Activated T-cell treated with anti-CD3 and anti-CD28 coated beads, Interleukin-2, amount 50 U/mL, for 48 hours (primary cell): Measurements from ENCODE around the gene SPOUT1.
"Not testable (repeated sequence)": the region's sequence is repeated elsewhere in the genome, so short reads cannot be mapped to it uniquely, and the experiment has no call there.

ENCODE experiments used
- DNase-seq, 2 experiments: peaks; one replicate each; pipeline ENCODE4 v3.0.0-alpha.2; 2020

Gene SPOUT1, protein sequence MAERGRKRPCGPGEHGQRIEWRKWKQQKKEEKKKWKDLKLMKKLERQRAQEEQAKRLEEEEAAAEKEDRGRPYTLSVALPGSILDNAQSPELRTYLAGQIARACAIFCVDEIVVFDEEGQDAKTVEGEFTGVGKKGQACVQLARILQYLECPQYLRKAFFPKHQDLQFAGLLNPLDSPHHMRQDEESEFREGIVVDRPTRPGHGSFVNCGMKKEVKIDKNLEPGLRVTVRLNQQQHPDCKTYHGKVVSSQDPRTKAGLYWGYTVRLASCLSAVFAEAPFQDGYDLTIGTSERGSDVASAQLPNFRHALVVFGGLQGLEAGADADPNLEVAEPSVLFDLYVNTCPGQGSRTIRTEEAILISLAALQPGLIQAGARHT

DNA sequence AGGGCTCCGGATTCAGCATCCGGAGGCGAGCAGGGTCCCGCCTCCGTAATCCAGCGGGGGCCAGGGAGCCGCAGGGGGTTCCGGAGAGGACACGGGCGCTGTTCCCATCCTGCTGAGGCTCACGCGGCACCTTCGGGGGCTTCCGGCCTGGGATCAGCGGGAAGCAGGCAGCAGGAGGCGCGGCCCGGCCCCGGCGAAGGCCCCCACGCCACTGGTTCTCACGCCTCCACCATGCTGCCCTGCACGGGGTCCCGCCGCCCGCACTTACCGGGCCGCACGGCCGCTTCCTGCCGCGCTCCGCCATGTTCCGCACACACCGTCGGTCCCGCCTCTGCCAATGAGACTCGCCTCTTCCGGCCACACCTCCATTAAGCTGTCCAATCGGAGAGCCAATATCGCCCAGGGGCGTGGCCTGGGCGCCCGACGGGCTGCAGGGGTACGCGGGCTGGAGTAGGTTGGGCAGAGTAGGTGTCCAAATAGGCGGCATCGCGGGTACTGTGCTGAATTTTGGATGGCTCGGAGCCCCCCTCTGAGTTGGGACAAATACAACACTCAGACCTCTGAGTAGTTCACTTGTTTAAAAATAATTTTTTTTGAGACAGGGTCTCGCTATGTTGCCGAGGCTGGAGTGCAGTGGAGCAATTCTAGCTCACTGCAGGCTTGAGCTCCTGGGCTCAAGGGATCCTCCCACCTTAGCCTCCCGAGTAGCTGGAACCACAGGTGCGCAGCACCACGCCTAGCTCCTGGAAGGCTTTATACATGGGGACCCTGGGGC lies at the start of gene SPOUT1:
Gene SPOUT1 (minus strand): TSS at position 318 of the 775 bp plus-strand sequence. CDS start 14 bp downstream, at position 304.
- peak; percentile 98 for DNase-seq

DNA sequence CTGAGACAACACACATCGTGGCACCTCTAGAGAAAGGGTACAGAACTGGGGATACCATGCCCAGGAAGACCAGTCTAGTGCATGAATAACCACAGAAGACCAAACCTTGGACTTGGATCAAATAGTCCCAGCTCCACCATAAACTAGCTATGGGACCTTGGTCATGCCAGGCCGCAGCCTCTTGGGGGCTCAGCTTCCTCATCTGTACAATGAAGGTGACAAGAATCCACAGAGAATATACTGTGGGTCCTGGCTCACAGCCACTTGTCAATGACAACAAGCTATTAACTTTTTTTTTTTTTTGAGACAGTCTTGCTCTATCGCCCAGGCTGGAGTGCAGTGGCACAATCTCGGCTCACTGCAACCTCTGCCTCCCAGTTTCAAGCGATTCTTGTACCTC lies 48.3 kb upstream of the SPOUT1 start:
- no peak for DNase-seq

DNA sequence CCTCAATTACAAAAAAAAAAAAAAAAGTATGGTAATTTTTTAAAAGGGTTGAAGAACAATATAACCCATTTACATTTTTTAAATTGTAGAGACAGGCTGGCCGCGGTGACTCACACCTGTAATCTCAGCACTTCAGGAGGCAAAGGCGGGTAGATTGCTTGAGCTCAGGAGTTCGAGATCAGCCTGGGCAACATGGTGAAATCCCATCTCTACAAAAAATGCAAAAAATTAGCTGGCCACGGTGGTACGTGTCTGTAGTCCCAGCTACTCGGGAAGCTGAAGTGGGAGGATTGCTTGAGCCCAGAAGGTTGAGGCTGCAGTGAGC lies 41.3 kb upstream of the SPOUT1 start:
- DNase-seq = not testable (repeated sequence)

DNA sequence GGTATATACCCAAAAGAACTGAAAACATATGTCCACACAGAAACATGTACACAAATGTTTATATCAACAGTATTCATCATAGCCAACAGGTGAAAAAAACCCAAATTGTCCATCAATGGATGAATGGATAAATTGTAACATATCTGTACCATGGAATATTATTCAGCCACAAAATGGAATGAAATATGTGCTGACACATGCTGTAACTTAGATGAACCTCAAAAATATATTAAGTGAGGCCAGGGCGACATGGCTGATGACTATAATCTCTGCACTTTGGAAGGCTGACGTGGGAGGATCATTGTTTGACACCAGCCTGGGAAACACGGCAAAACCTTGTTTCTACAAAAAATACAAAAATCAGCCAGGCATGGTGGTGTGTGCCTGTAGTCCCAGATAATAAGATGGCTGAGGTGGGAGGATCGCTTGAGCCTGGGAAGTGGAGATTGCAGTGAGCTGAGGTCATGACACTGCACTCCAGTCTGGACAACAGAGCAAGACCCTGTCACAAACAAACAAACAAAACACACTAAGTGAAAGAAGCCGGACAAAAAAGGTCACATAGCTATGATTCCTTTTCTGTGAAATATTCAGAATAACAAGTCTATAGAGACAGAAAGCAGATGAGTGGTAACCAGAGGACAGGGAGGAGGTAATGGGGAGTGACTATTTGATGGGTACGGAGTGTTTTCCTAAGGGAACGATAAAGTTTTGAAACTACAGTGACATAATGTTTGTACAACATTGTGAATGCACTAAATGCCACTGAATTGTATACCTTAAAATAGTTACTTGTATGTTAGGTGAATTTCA lies 40.7 kb upstream of the SPOUT1 start:
- DNase-seq = no peak

DNA sequence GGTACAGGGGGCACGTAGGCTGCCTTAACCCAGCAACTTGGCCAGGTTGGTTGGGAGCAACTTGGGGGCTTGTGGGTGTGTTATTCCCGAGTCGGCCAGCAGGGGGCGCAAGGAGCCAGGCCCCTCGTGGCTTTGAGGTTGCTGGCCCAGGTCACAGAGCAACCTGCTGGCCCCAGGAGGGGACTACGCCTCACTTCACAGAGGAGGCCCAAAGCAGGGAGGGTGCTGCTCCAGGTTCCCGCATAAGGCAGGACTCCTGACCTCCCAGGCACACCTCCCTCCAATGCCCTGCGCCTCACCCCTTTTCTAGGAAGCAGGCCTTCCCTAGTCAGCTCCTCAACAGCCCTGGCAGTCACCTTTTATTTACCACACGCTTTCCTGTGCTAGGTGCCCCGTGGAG lies 34.1 kb upstream of the SPOUT1 start:
- DNase-seq = peak; percentile 89 to 92

DNA sequence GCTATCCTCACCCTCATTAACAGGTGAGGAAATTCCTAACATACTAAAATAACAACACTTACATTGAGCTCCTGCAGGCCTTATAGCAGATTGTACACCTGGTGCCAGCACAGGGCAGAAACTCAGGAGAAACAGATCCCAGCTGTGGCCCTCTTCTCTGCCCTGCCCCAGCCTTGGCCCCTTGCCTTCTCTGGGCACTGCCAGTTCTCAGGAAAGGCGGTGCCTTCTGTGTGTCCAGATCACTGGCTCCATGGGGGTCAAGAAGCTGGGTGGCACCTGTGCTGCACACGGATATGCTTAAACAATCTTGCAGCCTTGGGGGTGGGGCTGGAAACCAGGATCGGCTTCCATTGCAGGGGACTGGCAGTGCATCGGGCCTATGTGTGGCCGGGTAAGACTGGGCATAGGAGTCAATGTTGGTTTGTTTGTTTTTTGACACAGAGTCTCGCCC lies 32.8 kb upstream of the SPOUT1 start:
- DNase-seq = no peak

DNA sequence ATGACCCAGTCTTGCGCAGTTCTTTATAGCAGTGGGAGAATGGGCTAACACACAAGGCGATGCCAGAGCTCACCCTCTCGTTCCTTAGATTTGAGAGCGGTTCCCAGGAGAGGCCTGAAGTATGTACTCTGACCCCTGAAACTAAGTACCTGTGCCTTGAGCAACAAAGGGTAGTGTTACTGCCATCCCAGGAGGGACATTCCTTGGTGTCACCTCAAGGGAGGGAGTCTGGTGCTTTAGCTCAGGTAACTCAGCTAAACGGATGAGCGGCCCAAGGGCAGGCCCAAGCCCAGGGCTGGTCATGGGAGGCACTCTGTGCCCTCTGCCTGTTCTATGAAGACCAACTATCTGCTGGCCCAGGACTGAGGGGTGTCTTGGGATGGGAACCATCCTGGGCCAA lies 31.9 kb upstream of the SPOUT1 start:
- DNase-seq = no peak

DNA sequence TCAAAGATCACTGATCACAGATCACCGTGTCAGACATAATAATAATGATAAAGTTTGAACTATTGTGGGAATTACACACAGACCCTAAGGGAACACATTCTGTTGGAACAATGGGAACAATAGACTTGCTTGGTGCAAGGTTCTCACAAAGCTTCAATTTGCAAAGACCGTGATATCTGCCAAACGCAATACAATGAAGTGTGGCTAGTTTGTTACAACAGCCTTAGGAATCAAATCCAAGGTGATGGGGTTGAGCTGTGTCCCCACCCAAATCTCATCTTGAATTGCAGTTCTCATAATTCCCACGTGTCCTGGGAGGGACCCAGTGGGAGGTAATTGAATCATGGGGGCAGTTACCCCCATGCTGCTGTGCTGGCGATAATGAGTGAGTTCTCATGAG lies 31.3 kb upstream of the SPOUT1 start:
- DNase-seq = no peak

DNA sequence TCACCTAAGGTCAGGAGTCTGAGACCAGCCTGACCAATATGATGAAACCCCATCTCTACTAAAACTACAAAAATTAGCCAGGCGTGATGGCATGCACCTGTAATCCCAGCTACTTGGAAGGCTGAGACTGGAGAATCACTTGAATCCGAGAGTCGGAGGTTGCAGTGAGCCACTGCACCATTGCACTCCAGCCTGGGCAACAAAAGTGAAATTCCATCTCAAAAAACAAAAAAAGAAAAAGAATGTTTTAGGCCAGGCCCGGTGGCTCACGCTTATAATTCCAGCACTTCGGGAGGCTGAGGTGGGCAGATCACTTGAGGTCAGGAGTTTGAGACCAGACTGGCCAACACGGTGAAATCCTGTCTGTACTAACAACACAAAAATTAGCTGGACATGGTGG lies 28.9 kb upstream of the SPOUT1 start:
- DNase-seq = not testable (repeated sequence)

DNA sequence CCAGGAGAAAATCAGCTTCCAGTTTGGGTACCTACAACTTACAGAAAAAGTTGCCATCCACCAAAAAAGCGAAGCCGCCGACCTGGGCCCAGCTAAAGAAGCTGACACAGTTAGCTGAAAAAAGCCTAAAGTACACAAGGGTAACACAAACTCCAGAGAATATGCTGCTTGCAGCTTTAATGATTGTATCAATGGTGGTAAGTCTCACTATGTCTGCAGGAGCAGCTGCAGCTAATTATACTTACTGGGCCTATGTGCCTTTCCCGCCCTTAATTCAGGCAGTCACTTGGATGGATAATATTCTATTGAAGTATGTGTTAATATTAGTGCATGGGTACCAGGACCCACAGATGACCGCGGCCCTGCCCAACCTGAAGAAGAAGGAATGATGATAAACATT lies 24.9 kb upstream of the SPOUT1 start:
- DNase-seq = not testable (repeated sequence)

DNA sequence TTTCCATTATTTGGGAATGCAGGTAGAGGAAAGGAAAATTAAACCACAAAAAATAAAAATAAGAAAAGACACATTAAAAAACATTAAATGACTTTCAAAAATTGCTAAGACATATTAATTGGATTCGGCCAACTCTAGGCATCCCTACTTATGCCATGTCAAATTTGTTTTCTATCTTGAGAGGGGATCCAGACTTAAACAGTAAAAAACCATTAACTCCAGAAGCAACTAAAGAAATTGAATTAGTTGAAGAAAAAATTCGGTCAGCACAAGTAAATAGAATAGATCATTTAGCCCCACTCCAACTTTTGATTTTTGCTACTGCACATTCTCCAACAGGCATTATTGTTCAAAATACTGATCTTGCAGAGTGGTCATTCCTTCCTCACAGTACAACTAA lies 23.1 kb upstream of the SPOUT1 start:
- DNase-seq = not testable (repeated sequence)

DNA sequence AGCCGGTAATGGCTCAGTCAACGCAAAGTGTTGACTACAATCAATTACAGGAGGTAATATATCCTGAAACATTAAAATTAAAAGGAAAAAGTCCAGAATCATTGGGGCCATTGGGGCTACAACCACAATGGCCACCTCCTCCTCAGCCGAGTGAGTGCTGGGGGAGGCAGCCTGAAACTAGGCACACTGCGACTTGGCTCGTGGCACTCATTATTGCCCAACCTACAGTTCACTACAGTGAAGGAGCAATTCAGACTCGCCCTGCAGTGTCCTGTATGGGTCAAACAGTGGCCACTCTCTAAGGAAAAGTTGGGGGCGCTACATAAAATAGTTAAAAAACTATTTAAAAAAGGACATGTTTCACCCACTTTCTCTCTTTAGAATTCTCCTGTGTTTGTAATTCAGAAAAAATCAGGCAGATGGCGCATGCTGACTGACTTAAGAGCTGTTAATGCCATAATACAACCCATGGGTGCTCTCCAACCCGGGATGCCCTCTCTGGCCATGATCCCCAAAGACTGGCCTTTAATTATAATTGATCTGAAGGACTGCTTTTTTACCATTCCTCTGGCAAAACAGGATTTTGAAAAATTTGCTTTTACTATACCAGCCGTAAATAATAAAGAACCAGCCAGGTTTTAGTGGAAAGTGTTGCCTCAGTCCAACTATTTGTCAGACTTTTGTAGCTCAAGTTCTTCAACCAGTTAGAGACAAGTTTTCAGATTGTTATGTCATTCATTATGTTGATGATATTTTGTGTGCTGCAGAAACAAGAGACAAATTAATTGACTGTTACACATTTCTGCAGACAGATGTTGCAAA lies 22.4 kb upstream of the SPOUT1 start:
- not testable (repeated sequence) for DNase-seq

DNA sequence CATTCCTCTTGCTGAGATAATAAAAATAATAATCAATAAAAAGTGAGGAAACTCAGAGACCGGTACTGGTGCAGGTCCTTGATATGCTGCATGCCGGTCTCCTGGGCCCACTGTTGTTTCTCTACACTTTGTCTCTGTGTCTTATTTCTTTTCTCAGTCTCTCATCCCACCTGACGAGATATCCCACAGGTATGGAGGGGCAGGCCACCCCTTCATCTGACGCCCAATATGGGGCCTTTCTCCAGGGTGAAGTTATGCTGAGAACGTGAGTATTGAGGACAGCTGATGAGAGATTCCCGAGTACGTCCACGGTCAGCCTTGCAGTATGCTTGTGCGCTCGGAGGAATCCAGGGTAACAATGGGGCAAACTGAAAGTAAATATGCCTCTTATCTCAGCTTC lies 21.4 kb upstream of the SPOUT1 start:
- DNase-seq = not testable (repeated sequence)

DNA sequence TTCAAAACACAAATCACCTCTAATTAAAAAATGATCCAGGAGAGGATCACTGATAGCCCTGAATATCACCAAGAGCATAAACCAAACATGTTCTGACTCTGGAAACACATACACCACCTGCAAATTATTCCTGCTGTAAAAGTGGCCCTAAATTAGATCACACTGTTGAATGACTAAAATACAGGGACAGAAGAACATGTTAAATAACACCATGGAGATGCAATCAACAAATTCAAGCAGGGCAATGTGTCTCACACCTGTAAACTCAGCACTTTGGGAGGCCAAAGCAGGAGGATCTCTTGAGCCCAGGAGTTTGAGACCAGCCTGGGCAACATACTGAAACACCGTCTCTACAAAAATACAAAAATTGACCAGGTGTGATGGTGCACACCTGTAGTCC lies 18.2 kb upstream of the SPOUT1 start:
- DNase-seq = no peak

DNA sequence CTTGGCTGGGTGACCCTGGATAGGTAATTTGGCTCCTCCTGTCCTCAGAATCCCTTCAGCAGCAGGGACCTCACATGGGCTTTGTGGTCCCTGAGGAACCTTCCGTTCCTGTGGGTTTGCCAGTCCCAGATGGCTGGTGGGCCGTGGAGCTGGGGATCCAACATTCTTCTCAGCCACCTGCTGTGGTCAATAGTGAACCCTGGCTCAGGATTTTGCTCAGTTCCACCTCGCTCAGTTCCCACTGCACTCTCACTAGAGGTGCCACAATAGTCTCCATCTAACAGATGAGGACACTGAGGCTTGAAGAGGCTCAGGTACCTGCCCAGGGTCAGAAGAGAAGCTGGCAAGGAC lies 17.1 kb upstream of the SPOUT1 start:
- no peak for DNase-seq

DNA sequence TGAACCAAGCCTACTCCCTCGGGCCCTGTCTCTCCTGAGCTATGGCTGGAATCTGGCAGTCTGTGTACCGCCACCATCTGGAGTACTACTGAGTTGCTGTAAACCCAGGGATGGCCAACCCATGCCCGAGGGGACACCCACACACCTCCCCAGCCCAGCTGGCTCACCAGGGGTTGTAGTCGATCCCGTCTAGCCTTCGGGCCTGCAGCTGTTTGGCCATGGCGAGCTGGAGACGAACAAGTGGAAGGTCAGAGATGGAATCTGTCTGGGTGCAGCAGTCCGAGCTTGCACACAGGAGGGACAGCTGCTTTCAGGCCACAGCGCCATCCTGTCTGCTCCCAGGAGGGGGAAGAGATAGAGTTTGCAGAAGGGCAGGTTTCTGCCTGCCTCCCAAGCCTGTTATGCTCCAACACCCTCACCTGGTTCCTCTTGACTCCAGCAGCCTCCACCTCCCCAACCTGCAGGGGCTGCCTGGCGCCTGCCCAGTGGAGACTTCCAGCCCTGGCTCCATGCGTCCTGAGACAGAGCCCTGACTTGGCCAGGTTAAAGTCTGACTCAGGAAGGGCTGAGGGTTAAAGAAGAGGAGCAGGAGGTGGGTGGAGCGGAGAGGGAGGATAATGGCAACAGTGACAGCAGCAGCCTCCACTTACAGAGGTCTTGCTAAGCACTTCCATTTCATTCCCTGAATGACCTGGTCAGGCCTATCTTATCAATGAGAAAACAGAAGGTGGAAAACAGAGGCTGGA lies 15.8 kb upstream of the SPOUT1 start:
- no peak for DNase-seq

DNA sequence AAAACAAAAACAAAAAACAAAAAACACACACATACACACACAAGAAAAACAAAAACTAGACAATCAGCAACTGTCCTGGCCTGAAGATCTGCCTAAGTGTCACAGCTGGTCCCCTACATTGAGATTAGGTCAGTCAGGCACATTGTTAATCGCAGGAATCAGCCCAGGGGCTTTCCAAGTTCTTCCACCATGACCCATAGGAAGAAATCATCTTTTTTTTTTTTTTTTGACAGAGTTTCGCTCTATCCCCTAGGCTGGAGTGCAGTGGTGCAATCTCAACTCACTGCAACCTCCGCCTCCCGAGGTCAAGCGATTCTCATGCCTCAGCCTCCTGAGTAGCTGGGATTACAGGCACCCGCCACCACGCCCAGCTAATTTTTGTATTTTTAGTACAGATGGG lies 13.6 kb upstream of the SPOUT1 start:
- not testable (repeated sequence) for DNase-seq

DNA sequence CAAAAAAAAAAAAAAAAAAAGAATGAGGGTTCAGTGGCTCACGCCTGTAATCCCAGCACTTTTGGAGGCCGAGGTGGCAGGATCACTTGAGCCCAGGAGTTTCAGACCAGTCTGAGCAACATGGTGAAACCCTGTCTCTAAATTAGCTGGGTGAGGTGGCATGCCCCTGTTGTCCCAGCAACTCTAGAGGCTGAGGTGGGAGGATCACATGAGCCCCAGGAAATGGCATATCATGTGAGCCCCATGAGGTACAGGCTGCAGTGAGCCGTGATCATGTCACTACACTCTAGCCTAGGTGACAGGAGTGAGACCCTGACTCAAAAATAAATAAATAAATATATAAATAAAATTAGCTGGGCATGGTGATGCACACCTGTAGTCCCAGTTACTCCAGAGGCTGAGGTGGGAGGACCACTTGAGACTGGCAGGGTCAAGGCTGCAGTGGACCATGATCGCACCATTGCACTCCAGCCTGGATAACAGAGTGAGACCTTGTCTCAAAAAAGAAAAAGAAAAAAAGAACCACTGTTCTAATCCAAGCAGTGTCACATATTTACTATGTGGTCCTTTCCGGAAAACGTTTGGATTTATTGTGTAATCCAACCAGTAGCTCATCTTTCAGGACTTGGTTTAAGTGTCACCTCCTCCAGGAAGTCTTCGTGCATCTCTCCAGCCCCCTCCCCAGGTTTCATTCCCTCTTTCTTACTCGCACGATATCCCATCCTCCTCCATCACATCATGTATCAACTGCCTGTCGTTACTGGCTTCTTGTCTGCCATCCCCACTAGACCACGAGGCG lies 12.3 kb upstream of the SPOUT1 start:
- no peak for DNase-seq

DNA sequence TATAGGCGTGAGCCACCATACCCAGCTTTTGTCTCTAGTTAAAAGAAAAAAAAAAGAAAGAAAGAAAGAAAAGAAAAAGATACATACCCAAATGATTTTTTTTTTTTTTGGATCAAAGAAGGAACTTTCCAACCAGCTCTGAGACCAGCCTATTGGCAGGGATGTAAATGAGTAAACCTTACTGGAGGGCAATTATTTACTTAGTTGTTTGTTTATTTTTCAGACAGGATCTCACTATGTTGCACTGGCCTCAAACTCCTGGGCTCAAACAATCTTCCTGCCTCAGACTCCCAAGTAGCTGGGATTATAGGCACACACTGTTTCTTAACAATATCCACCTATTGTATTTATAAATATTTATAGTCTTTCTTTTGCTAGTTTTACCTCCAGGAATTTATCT lies 10.9 kb upstream of the SPOUT1 start:
- DNase-seq = no peak

DNA sequence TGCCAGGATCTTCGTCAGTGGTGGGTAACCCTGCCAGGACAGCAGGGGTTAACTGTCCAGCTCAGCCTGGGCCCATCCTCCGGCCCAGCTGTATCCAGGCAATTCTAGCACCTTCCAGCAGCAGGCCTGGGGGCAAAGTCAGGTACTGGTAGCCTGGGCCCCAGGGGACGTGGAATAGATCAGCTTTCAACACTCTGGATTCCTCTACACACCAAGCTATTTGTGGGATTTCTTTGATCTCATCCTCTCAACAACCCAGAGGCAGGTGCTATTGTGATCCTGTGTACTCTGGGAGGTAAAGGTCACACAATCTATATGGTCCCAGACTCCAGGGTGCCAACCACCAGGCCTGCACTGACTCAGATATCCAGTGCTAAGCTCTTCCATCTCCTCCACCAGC lies 8.7 kb upstream of the SPOUT1 start:
- no peak for DNase-seq

DNA sequence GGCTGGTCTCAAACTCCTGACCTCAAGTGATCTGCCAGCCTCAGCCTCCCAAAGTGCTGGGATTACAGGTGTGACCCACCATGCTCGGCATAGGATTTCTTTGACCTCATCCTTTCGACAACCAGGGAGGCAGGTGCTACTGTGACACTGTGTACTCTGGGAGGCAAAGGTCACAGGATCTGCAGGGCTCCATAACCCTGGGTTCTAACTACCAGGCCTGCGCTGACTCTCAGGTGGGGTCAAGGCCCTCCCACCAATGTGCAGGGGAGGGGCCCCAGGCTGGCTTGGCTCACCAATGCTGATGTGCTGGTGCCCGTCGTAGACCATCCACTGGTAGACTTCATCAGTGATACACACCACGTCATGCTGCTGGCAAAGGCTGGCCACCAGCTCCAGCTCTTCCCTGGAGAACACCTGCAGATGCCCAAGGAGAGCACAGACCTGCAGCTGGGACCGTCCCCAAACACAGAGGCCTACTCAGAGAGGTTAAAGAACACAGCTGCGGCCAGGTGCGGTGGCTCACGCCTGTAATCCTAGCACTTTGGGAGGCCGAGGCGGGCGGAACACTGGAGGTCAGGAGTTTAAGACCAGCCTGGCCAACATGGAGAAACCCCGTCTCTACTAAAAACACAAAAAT lies 7.0 kb upstream of the SPOUT1 start:
- no peak for DNase-seq
